Loucy (cell line): ENCODE data around the gene L3MBTL3.

Experiments
- H2AFZ ChIP-seq: fragments of 200-600 bp; sonication (generic); 2 replicates; pipeline ENCODE4 v1.6.0; 2016; ENCODE audit warnings: antibody characterized with exemption, mild to moderate bottlenecking, low read length, moderate library complexity
- H3F3A ChIP-seq: fragments of 200-600 bp; 2 replicates; pipeline ENCODE4 v1.6.0; 2016; ENCODE audit warnings: antibody characterized with exemption, low read depth, mild to moderate bottlenecking
- H3K27me3 ChIP-seq: fragments of 200-600 bp; sonication (generic); 2 replicates; pipeline ENCODE4 v1.6.1; 2014; ENCODE audit warnings: low read length, mild to moderate bottlenecking; ENCODE audit not compliant: insufficient read depth, poor library complexity, severe bottlenecking
- H3K36me3 ChIP-seq: fragments of 200-600 bp; sonication (generic); 2 replicates; pipeline ENCODE4 v1.6.1; 2016; ENCODE audit warnings: low read length; ENCODE audit not compliant: insufficient read depth
- H3K4me1 ChIP-seq: fragments of 200-600 bp; sonication (generic); 2 replicates; pipeline ENCODE4 v1.5.1; 2014; ENCODE audit warnings: low read length, mild to moderate bottlenecking; ENCODE audit not compliant: insufficient read depth, poor library complexity, severe bottlenecking
- H3K4me2 ChIP-seq: fragments of 200-600 bp; sonication (generic); 2 replicates; pipeline ENCODE4 v1.6.0; 2014; ENCODE audit warnings: antibody characterized with exemption, low read length, low read depth, mild to moderate bottlenecking; ENCODE audit not compliant: poor library complexity, severe bottlenecking
- H3K4me3 ChIP-seq: fragments of 200-600 bp; sonication (generic); 2 replicates; pipeline ENCODE4 v1.5.1; 2014; ENCODE audit warnings: low read length, mild to moderate bottlenecking, mixed read lengths; ENCODE audit not compliant: poor library complexity, severe bottlenecking
- H3K79me2 ChIP-seq: fragments of 200-600 bp; sonication (generic); 2 replicates; pipeline ENCODE4 v1.6.1; 2014; ENCODE audit warnings: low read length; ENCODE audit not compliant: insufficient read depth
- H3K9ac ChIP-seq: fragments of 200-600 bp; sonication (generic); 2 replicates; pipeline ENCODE4 v1.6.0; 2014; ENCODE audit warnings: mild to moderate bottlenecking, low read depth, low read length, moderate library complexity; ENCODE audit not compliant: poor library complexity, severe bottlenecking
- H3K9me2 ChIP-seq: fragments of 200-600 bp; sonication (generic); replicated peaks from 2 replicates; pipeline ENCODE4 v1.6.1; 2016; ENCODE audit warnings: low read depth, low read length, mixed read lengths
- H3K9me3 ChIP-seq: fragments of 200-600 bp; sonication (generic); 2 replicates; pipeline ENCODE4 v1.6.1; 2014; ENCODE audit warnings: mild to moderate bottlenecking, antibody characterized with exemption, low read length, low read depth; ENCODE audit not compliant: insufficient read depth
- H4K20me1 ChIP-seq: fragments of 200-600 bp; sonication (generic); 2 replicates; pipeline ENCODE4 v1.6.0; 2014; ENCODE audit warnings: antibody characterized with exemption, low read length, mild to moderate bottlenecking; ENCODE audit not compliant: insufficient read depth, poor library complexity, severe bottlenecking
- EZH2phosphoT487 ChIP-seq: fragments of 200-600 bp; IDR thresholded peaks from 2 replicates; pipeline ENCODE4 v1.6.1; 2018; ENCODE audit warnings: antibody characterized with exemption, mild to moderate bottlenecking, moderate library complexity, borderline replicate concordance
- TF ChIP-seq, protein P1 (sequence below): fragments of 200-600 bp; sonication (generic); conservative IDR thresholded peaks from 2 replicates; pipeline ENCODE4 v1.5.1; 2014; ENCODE audit warnings: mild to moderate bottlenecking, antibody characterized with exemption, low read length

L3MBTL3 gene

DNA sequence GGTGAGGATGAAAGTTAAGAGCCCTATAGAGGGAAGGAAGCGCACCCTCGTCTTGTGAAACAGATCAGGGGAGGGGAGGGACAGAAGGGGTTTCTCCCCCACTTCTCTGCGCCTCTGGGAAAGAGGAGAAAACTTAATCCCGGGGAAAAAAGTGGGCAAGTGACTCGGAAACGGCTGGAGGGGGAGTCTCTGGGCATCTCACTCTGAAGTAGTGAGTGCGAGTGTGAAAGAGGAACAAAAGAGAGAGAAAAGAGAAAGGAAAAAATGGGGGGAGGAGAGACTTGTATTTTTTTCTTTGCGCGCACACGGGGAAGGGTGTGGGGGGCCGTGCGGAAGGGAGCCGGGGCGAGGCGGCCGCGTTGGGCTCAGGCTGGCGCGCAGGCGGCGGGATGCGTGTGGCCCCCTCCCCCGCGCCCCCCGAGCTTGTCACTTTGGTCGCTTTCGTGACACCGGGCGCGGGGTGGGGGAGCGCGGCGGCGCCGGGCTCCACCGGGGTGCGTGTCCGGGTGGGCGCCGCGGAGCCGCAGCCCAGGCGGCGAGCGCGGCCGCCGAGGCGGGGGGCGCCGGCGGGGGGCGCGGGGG, 454 bp downstream of the L3MBTL3 start:
- H3K4me2 ChIP-seq = peak overlapping the region; percentile 72
- no peaks in the 10 kb centered on the region for H3F3A ChIP-seq
- H3K4me1 ChIP-seq = peaks cover 5% of the 10 kb centered on the region
- H3K79me2 ChIP-seq = peaks cover 13% of the 10 kb centered on the region; the same call in 1 of the 2 replicates
- TF ChIP-seq, protein P1, sequence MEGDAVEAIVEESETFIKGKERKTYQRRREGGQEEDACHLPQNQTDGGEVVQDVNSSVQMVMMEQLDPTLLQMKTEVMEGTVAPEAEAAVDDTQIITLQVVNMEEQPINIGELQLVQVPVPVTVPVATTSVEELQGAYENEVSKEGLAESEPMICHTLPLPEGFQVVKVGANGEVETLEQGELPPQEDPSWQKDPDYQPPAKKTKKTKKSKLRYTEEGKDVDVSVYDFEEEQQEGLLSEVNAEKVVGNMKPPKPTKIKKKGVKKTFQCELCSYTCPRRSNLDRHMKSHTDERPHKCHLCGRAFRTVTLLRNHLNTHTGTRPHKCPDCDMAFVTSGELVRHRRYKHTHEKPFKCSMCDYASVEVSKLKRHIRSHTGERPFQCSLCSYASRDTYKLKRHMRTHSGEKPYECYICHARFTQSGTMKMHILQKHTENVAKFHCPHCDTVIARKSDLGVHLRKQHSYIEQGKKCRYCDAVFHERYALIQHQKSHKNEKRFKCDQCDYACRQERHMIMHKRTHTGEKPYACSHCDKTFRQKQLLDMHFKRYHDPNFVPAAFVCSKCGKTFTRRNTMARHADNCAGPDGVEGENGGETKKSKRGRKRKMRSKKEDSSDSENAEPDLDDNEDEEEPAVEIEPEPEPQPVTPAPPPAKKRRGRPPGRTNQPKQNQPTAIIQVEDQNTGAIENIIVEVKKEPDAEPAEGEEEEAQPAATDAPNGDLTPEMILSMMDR = no peak
- no peak for TF ChIP-seq EZH2phosphoT487
- H4K20me1 ChIP-seq = no peaks in the 10 kb centered on the region
- H3K27me3 ChIP-seq = no peaks in the 10 kb centered on the region
- H3K9me3 ChIP-seq = no peaks in the 10 kb centered on the region
- peak overlapping the region; percentile 88 for H2AFZ ChIP-seq
- H3K36me3 ChIP-seq = no peaks in the 10 kb centered on the region
- H3K4me3 ChIP-seq = peak overlapping the region; percentile 86
- H3K9ac ChIP-seq = peak overlapping the region; percentile 81
- H3K9me2 ChIP-seq = no peaks in the 10 kb centered on the region

DNA sequence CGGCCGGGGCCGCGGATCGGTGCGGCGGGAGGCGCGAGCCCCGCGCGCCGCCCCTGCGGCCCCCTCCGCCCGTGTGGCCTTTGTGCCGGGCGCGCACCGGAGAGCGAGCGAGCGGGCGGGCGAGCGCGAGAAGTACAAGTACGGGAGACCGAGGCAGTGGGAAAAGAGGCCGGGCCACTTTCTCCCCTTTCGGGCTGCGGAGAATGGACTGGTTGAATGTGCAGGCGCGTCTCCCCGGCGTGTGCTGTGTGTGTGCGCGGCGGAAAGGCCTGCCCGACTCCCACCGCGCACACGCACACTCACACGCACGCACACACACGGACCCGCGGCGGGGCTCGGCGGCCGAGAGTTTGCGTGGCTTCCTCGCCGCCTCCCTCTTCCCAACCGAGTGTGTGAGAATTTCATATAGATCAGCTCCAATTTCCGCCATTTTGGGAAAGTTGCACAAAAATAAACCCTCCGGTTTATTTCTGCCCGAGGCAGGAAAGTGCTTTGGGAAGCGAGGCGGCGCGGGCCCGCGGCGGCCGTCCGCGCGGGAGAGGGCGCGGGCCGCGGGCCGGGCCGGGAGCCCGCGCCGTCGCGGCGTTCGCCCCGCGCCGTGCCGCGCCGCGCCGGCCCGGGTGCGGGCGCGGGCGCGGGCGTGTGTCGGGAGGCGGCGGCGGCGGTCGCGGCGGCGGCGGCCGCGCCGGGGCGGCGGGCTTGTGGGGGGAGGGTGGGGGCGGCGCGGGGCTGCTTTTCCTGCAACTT, 1.1 kb downstream of the L3MBTL3 start:
- no peaks in the 10 kb centered on the region for H4K20me1 ChIP-seq
- H3F3A ChIP-seq = no peaks in the 10 kb centered on the region
- H3K9ac ChIP-seq = peak overlapping the region; percentile 63
- no peaks in the 10 kb centered on the region for H3K9me3 ChIP-seq
- no peak for TF ChIP-seq EZH2phosphoT487
- TF ChIP-seq, protein P1 = no peak
- peaks cover 13% of the 10 kb centered on the region; the same call in 1 of the 2 replicates for H3K79me2 ChIP-seq
- H3K36me3 ChIP-seq = no peaks in the 10 kb centered on the region
- peak overlapping the region; percentile 65 for H2AFZ ChIP-seq
- H3K4me3 ChIP-seq = peak overlapping the region; percentile 77
- no peaks in the 10 kb centered on the region for H3K9me2 ChIP-seq
- no peaks in the 10 kb centered on the region for H3K27me3 ChIP-seq
- H3K4me1 ChIP-seq = peaks cover 5% of the 10 kb centered on the region
- H3K4me2 ChIP-seq = no peak overlapping the region

- peak overlapping the region; percentile 80 for H2AFZ ChIP-seq
- no peaks in the 10 kb centered on the region for H3K36me3 ChIP-seq
- no peaks in the 10 kb centered on the region for H3K9me2 ChIP-seq
- H3K4me1 ChIP-seq = peaks cover 5% of the 10 kb centered on the region
- H3K4me3 ChIP-seq = peak overlapping the region; percentile 77
- H3K27me3 ChIP-seq = no peaks in the 10 kb centered on the region
- peak overlapping the region; percentile 74 for H3K4me2 ChIP-seq
- H3K9ac ChIP-seq = peak overlapping the region; percentile 67
- H4K20me1 ChIP-seq = no peaks in the 10 kb centered on the region
- H3F3A ChIP-seq = no peaks in the 10 kb centered on the region
- TF ChIP-seq, protein P1 = no peak
- TF ChIP-seq EZH2phosphoT487 = no peak
- peaks cover 13% of the 10 kb centered on the region; the same call in 1 of the 2 replicates for H3K79me2 ChIP-seq
- H3K9me3 ChIP-seq = no peaks in the 10 kb centered on the region
These were observed 1.9 kb downstream of the L3MBTL3 start for GRCh38 chr6:130020073-130020906.
